Epithelial cell of esophagus (primary cell): ENCODE measurements around the gene RPS2.
A peak's percentile ranks its signal among the peaks of the same experiment; 100 is the strongest.
"Not testable (repeated sequence)": the region's sequence is repeated elsewhere in the genome, so short reads cannot be mapped to it uniquely, and the experiment has no call there.

ENCODE experiments used
- DNase-seq: peaks from one replicate; pipeline ENCODE4 v3.0.0; 2010; ENCODE audit warnings: low read depth
- H3K4me3 ChIP-seq: 2 replicates; pipeline ENCODE4 v1.5.1; 2011; ENCODE audit warnings: mild to moderate bottlenecking, low read length, control low read depth
- CTCF ChIP-seq: IDR thresholded peaks from 2 replicates; pipeline ENCODE4 v1.5.1; 2011; ENCODE audit warnings: low read depth, mild to moderate bottlenecking, low read length, control low read depth, inconsistent platforms; ENCODE audit not compliant: insufficient read depth; ENCODE audit errors: missing control alignments

The RPS2 gene

GRCh38 chr16:1964506-1965395 lies at the start of gene RPS2:
TSS of gene RPS2 (minus strand) at chr16:1964826. CDS start at chr16:1964625, 201 bp downstream.
- peak within 1 kb of the TSS; percentile 63 for H3K4me3 ChIP-seq
- peak; percentile 99 for DNase-seq
- no peak for TF ChIP-seq CTCF

GRCh38 chr16:2013527-2013926 lies 48.9 kb upstream of the RPS2 start:
- TF ChIP-seq CTCF, result no peak
- DNase-seq, result no peak
- no peak overlapping the region for H3K4me3 ChIP-seq

- DNase-seq, result not testable (repeated sequence)
Measured at GRCh38 chr16:2011726-2012125, 47.1 kb upstream of the RPS2 start.

GRCh38 chr16:2009791-2010510 lies 45.3 kb upstream of the RPS2 start, which contains the start of gene ZNF598:
TSS of gene ZNF598 (minus strand) at chr16:2009821.
- H3K4me3 ChIP-seq, result peak within 1 kb of the TSS; percentile 85
- no peak for TF ChIP-seq CTCF
- DNase-seq, result peak; percentile 89

More at GRCh38 chr16:2011726-2012125, 47.1 kb upstream of the RPS2 start:
- not testable (repeated sequence) for H3K4me3 ChIP-seq

GRCh38 chr16:2009164-2009711 lies 44.6 kb upstream of the RPS2 start:
- H3K4me3 ChIP-seq, result peak overlapping the region; percentile 85
- DNase-seq, result no peak
- no peak for TF ChIP-seq CTCF

GRCh38 chr16:2008631-2009163 lies 44.1 kb upstream of the RPS2 start:
- peak; percentile 59 for DNase-seq
- no peak for TF ChIP-seq CTCF
- peak overlapping the region; percentile 85 for H3K4me3 ChIP-seq

- peak; percentile 96 for DNase-seq
- H3K4me3 ChIP-seq, result peak overlapping the region; percentile 85
- no peak for TF ChIP-seq CTCF
Measured at GRCh38 chr16:2008009-2008526, 43.4 kb upstream of the RPS2 start.
